Measurements from ENCODE around the gene LRP5.
"Not testable (repeated sequence)": the region's sequence is repeated elsewhere in the genome, so short reads cannot be mapped to it uniquely, and the experiment has no call there.

Gene LRP5

DNA sequence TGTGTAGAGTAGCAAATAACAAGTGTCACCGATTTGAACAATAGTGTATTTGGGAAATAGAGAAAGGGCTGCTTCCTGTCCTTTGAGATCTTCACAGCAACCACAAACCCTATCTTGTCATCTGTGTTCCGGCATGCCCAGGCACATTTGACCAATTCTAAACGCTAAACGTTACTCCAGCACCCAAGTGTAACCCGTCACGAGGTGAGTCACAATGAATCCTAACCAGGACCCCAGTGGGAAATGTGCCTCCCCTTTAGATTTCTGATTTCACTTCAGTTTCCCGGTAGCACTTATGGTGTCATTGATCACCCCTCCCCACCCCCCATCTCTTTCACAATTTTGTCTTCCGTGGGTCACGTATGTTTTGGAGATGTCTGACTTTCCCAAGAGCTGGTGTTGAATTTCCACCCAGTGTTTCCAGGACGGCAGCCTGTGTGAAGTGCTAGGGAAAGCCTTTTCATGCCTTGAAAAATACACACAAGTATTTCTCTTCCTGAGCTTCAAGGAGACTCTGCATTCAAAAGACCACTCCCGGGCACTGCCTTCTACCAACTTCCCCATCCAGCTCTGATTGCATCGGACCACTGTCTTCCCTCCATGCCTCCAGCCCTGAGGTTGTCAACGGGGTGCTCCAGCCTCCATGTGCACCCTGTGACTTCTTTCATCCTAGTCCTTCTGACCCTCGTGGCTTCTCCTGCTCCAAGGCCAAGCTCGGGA, 30.1 kb upstream of the LRP5 start:
- DNase-seq (ENCODE audit: low read depth): no peak
- no peak overlapping the region for H3K4me3 ChIP-seq (ENCODE audit: control insufficient read depth, low read depth, low read length)
- TF ChIP-seq, protein P1, sequence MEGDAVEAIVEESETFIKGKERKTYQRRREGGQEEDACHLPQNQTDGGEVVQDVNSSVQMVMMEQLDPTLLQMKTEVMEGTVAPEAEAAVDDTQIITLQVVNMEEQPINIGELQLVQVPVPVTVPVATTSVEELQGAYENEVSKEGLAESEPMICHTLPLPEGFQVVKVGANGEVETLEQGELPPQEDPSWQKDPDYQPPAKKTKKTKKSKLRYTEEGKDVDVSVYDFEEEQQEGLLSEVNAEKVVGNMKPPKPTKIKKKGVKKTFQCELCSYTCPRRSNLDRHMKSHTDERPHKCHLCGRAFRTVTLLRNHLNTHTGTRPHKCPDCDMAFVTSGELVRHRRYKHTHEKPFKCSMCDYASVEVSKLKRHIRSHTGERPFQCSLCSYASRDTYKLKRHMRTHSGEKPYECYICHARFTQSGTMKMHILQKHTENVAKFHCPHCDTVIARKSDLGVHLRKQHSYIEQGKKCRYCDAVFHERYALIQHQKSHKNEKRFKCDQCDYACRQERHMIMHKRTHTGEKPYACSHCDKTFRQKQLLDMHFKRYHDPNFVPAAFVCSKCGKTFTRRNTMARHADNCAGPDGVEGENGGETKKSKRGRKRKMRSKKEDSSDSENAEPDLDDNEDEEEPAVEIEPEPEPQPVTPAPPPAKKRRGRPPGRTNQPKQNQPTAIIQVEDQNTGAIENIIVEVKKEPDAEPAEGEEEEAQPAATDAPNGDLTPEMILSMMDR (IDR thresholded peaks at IDR 0.05; ENCODE audit: control insufficient read depth, insufficient read depth, low read depth, low read length, missing control alignments): no peak

DNA sequence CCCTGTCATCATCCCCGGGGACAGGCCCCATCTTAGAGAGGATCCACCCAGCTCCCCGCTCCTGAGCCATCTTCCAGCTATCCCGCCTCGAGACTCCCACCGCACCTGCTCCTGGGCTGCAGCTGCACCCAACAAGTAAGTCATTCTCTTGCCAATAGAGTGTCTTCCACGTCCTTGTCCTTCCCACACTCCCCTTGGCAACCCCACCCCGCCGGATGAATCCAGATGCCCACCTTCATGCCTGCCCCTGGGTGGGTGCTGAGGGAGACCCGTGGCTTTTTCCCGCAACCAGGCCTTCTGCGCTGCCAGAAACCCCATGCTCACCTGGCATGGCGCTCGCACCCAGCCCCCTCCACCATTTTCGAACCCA, 29.5 kb upstream of the LRP5 start:
- no peak overlapping the region for H3K4me3 ChIP-seq (ENCODE audit: control insufficient read depth, low read depth, low read length)
- DNase-seq (ENCODE audit: low read depth): no peak
- TF ChIP-seq, protein P1 (IDR thresholded peaks at IDR 0.05; ENCODE audit: control insufficient read depth, insufficient read depth, low read depth, low read length, missing control alignments): no peak

DNA sequence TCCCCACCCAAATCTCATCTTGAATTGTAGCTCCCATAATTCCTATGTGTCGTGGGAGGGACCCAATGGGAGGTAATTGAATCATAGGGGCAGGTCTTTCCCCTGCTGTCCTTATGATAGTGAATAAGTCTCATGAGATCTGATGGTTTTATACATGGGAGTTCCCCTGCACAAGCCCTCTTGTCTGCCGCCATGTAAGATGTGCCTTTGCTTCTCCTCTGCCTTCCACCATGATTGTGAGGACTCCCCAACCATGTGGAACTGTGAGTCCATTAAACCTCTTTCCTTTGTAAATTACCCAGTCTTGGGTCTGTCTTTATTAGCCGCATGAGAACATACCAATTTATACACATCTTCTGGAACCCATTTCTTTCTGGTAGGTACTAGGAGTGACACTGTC, 27.8 kb upstream of the LRP5 start:
- H3K4me3 ChIP-seq (ENCODE audit: control insufficient read depth, low read depth, low read length); DNase-seq (ENCODE audit: low read depth): not testable (repeated sequence)

DNA sequence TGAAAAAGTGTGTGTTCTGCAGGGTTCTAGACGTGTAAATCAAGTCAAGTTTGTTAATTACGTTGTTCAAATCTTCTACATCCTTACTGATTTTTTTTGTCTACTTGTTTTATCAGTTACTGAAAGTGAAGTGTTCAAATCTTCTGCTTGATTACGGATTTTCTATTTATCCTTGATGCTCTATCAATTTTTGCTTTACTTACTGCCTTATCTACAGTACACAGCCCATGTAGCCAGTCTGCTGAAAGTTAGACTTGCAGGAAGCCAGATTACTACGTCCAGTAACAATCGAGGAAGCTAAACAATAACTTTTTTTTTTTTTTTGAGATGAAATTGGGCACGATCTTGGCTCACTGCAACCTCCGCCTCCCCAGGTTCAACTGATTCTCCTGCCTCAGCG, 25.0 kb upstream of the LRP5 start:
- H3K4me3 ChIP-seq (ENCODE audit: control insufficient read depth, low read depth, low read length): no peak overlapping the region
- no peak for DNase-seq (ENCODE audit: low read depth)
- TF ChIP-seq, protein P1 (IDR thresholded peaks at IDR 0.05; ENCODE audit: control insufficient read depth, insufficient read depth, low read depth, low read length, missing control alignments): no peak

DNA sequence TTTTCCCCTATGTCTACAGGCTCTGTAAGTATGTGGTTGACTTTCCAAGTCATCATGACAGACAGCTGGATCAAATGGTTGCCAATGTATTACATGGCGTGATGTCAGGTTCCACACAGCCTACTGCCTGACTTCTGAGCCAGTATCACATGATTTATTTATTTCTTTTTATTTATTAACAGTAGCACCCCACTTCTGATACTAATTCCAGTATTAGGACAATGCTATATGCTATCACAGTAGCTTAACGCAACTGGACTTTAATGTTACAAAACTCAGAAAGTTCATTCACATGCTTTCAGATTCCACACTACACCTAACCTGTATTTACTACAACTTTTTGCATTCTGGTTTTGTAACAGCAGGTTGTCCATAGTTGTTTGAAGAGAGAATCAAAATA, 22.9 kb upstream of the LRP5 start:
- no peak overlapping the region for H3K4me3 ChIP-seq (ENCODE audit: control insufficient read depth, low read depth, low read length)
- DNase-seq (ENCODE audit: low read depth): no peak
- TF ChIP-seq, protein P1 (IDR thresholded peaks at IDR 0.05; ENCODE audit: control insufficient read depth, insufficient read depth, low read depth, low read length, missing control alignments): no peak

DNA sequence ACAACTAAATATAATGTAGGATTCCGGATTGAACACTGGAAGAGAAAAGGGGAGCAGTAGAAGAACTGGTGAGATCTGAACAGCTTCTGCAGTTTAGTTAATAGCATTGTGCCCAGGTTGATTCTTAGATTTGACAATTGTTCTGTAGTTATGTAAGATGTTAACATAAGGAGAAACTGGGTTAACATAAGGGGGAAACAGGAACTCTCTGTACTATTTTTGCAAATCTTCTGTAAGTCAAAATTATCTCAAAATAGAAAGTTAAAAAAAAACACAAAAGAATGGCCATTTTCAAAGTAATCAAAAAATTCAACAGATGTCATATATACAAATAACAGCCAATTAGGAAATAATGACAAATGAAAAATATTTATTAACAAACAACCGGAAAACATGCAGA, 18.7 kb upstream of the LRP5 start:
- TF ChIP-seq, protein P1 (IDR thresholded peaks at IDR 0.05; ENCODE audit: control insufficient read depth, insufficient read depth, low read depth, low read length, missing control alignments): no peak
- H3K4me3 ChIP-seq (ENCODE audit: control insufficient read depth, low read depth, low read length): no peak overlapping the region
- DNase-seq (ENCODE audit: low read depth): no peak

DNA sequence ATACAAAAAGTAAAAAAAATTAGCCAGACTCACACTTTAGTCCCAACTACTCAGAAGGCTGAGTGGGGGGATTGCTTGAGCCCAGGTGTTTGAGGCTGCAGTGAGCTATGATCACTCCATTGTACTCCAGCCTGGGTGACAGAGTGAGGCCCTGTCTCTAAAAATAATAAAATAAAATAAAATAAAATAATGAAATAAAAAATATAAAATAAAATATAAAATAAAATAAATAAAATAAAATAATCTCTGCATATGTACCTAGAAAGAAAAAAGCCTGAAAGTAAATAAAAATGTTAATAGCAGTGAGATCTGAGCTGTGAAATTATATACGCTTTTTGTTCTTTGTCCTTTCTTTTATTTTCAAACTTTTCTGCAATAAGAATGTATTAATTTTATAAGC, 17.1 kb upstream of the LRP5 start:
- no peak overlapping the region for H3K4me3 ChIP-seq (ENCODE audit: control insufficient read depth, low read depth, low read length)
- TF ChIP-seq, protein P1 (IDR thresholded peaks at IDR 0.05; ENCODE audit: control insufficient read depth, insufficient read depth, low read depth, low read length, missing control alignments): no peak
- no peak for DNase-seq (ENCODE audit: low read depth)

Data from AG09309 (cell line).